Measurements from ENCODE around the gene C3orf22. TPM values are rescaled to one million over a fixed set of nuclear protein-coding genes. Genes with fewer than 3 reads are reported as not detected.

The C3orf22 gene
- total RNA-seq, 1 experiment from 2014 or later: not detected

GRCh38 chr3:126548556-126549466 lies 9.9 kb downstream of the C3orf22 start:
- Histone ChIP-seq H3K4me2 (ENCODE audit: low read depth, low read length, poor library complexity, severe bottlenecking) (no peak overlapping the region), H3K27me3 (ENCODE audit: low read length) (no peaks in the 10 kb centered on the region), H2AFZ (ENCODE audit: low read length) (no peak overlapping the region), H4K20me1 (ENCODE audit: insufficient read depth, low read depth, low read length) (0 out of 2 replicates have a peak, but pooled peaks cover 2% of the 10 kb centered on the region), H3K9me2 (replicated peaks; ENCODE audit: insufficient read depth, low read length) (no peaks in the 10 kb centered on the region), H3K79me2 (ENCODE audit: low read length) (no peaks in the 10 kb centered on the region), H3K4me3 (ENCODE audit: low read length) (no peak overlapping the region), H3K9me3 (ENCODE audit: low read length) (no peaks in the 10 kb centered on the region), H3K9ac (ENCODE audit: low read length) (no peak overlapping the region), H3K27ac (ENCODE audit: low read length) (no peak overlapping the region), H3K4me1 (ENCODE audit: low read length) (no peaks in the 10 kb centered on the region), H3K36me3 (ENCODE audit: insufficient read depth, low read length) (no peaks in the 10 kb centered on the region)
- no peak for DNase-seq

- no peaks in the 10 kb centered on the region for H3K36me3 ChIP-seq (ENCODE audit: insufficient read depth, low read length)
- no peaks in the 10 kb centered on the region for H3K9me2 ChIP-seq (replicated peaks; ENCODE audit: insufficient read depth, low read length)
- no peak overlapping the region for H3K27ac ChIP-seq (ENCODE audit: low read length)
- no peak overlapping the region for H3K4me3 ChIP-seq (ENCODE audit: low read length)
- H3K9me3 ChIP-seq (ENCODE audit: low read length): no peaks in the 10 kb centered on the region
- no peaks in the 10 kb centered on the region for H3K27me3 ChIP-seq (ENCODE audit: low read length)
- no peak overlapping the region for H2AFZ ChIP-seq (ENCODE audit: low read length)
- no peaks in the 10 kb centered on the region for H3K4me1 ChIP-seq (ENCODE audit: low read length)
- DNase-seq: no peak
- no peaks in the 10 kb centered on the region for H3K79me2 ChIP-seq (ENCODE audit: low read length)
- H3K4me2 ChIP-seq (ENCODE audit: low read depth, low read length, poor library complexity, severe bottlenecking): no peak overlapping the region
- no peak overlapping the region for H3K9ac ChIP-seq (ENCODE audit: low read length)
- 0 out of 2 replicates have a peak, but pooled peaks cover 4% of the 10 kb centered on the region for H4K20me1 ChIP-seq (ENCODE audit: insufficient read depth, low read depth, low read length)
Measured at GRCh38 chr3:126547721-126548120, 11.0 kb downstream of the C3orf22 start.

- 0 out of 2 replicates have a peak, but pooled peaks cover 4% of the 10 kb centered on the region for H4K20me1 ChIP-seq (ENCODE audit: insufficient read depth, low read depth, low read length)
- H3K36me3 ChIP-seq (ENCODE audit: insufficient read depth, low read length): no peaks in the 10 kb centered on the region
- H3K4me3 ChIP-seq (ENCODE audit: low read length): no peak overlapping the region
- no peak overlapping the region for H3K9ac ChIP-seq (ENCODE audit: low read length)
- H3K4me2 ChIP-seq (ENCODE audit: low read depth, low read length, poor library complexity, severe bottlenecking): no peak overlapping the region
- H3K27ac ChIP-seq (ENCODE audit: low read length): no peak overlapping the region
- H3K9me2 ChIP-seq (replicated peaks; ENCODE audit: insufficient read depth, low read length): no peaks in the 10 kb centered on the region
- no peaks in the 10 kb centered on the region for H3K4me1 ChIP-seq (ENCODE audit: low read length)
- H3K27me3 ChIP-seq (ENCODE audit: low read length): no peaks in the 10 kb centered on the region
- H3K79me2 ChIP-seq (ENCODE audit: low read length): no peaks in the 10 kb centered on the region
- H2AFZ ChIP-seq (ENCODE audit: low read length): no peak overlapping the region
- H3K9me3 ChIP-seq (ENCODE audit: low read length): no peaks in the 10 kb centered on the region
- no peak for DNase-seq
Measured at GRCh38 chr3:126546549-126547239, 12.0 kb downstream of the C3orf22 start.

- H3K9ac ChIP-seq (ENCODE audit: low read length): no peak overlapping the region
- no peaks in the 10 kb centered on the region for H3K27me3 ChIP-seq (ENCODE audit: low read length)
- H3K4me3 ChIP-seq (ENCODE audit: low read length): no peak overlapping the region
- DNase-seq: no peak
- no peaks in the 10 kb centered on the region for H3K9me3 ChIP-seq (ENCODE audit: low read length)
- no peaks in the 10 kb centered on the region for H3K9me2 ChIP-seq (replicated peaks; ENCODE audit: insufficient read depth, low read length)
- H3K79me2 ChIP-seq (ENCODE audit: low read length): no peaks in the 10 kb centered on the region
- no peak overlapping the region for H2AFZ ChIP-seq (ENCODE audit: low read length)
- H3K36me3 ChIP-seq (ENCODE audit: insufficient read depth, low read length): no peaks in the 10 kb centered on the region
- no peaks in the 10 kb centered on the region for H3K4me1 ChIP-seq (ENCODE audit: low read length)
- H4K20me1 ChIP-seq (ENCODE audit: insufficient read depth, low read depth, low read length): 0 out of 2 replicates have a peak, but pooled peaks cover 4% of the 10 kb centered on the region
- H3K4me2 ChIP-seq (ENCODE audit: low read depth, low read length, poor library complexity, severe bottlenecking): no peak overlapping the region
- no peak overlapping the region for H3K27ac ChIP-seq (ENCODE audit: low read length)
Measured at GRCh38 chr3:126546013-126546412, 12.7 kb downstream of the C3orf22 start.

- H3K4me1 ChIP-seq (ENCODE audit: low read length): no peaks in the 10 kb centered on the region
- H4K20me1 ChIP-seq (ENCODE audit: insufficient read depth, low read depth, low read length): 0 out of 2 replicates have a peak, but pooled peaks cover 4% of the 10 kb centered on the region
- no peak overlapping the region for H3K4me2 ChIP-seq (ENCODE audit: low read depth, low read length, poor library complexity, severe bottlenecking)
- H2AFZ ChIP-seq (ENCODE audit: low read length): no peak overlapping the region
- H3K4me3 ChIP-seq (ENCODE audit: low read length): no peak overlapping the region
- no peak overlapping the region for H3K9ac ChIP-seq (ENCODE audit: low read length)
- H3K27me3 ChIP-seq (ENCODE audit: low read length): no peaks in the 10 kb centered on the region
- H3K36me3 ChIP-seq (ENCODE audit: insufficient read depth, low read length): no peaks in the 10 kb centered on the region
- DNase-seq: no peak
- no peak overlapping the region for H3K27ac ChIP-seq (ENCODE audit: low read length)
- no peaks in the 10 kb centered on the region for H3K79me2 ChIP-seq (ENCODE audit: low read length)
- no peaks in the 10 kb centered on the region for H3K9me3 ChIP-seq (ENCODE audit: low read length)
- no peaks in the 10 kb centered on the region for H3K9me2 ChIP-seq (replicated peaks; ENCODE audit: insufficient read depth, low read length)
Measured at GRCh38 chr3:126545544-126545943, 13.2 kb downstream of the C3orf22 start.

GRCh38 chr3:126544596-126545281 lies 14.0 kb downstream of the C3orf22 start:
- H3K36me3 ChIP-seq (ENCODE audit: insufficient read depth, low read length): no peaks in the 10 kb centered on the region
- DNase-seq: no peak
- no peak overlapping the region for H3K4me3 ChIP-seq (ENCODE audit: low read length)
- H3K9ac ChIP-seq (ENCODE audit: low read length): no peak overlapping the region
- H3K4me2 ChIP-seq (ENCODE audit: low read depth, low read length, poor library complexity, severe bottlenecking): no peak overlapping the region
- H3K4me1 ChIP-seq (ENCODE audit: low read length): no peaks in the 10 kb centered on the region
- no peaks in the 10 kb centered on the region for H3K79me2 ChIP-seq (ENCODE audit: low read length)
- H3K27ac ChIP-seq (ENCODE audit: low read length): no peak overlapping the region
- H3K27me3 ChIP-seq (ENCODE audit: low read length): no peaks in the 10 kb centered on the region
- no peaks in the 10 kb centered on the region for H3K9me3 ChIP-seq (ENCODE audit: low read length)
- H2AFZ ChIP-seq (ENCODE audit: low read length): no peak overlapping the region
- H3K9me2 ChIP-seq (replicated peaks; ENCODE audit: insufficient read depth, low read length): no peaks in the 10 kb centered on the region
- H4K20me1 ChIP-seq (ENCODE audit: insufficient read depth, low read depth, low read length): 0 out of 2 replicates have a peak, but pooled peaks cover 4% of the 10 kb centered on the region

- no peaks in the 10 kb centered on the region for H3K9me3 ChIP-seq (ENCODE audit: low read length)
- no peaks in the 10 kb centered on the region for H3K79me2 ChIP-seq (ENCODE audit: low read length)
- no peak overlapping the region for H3K9ac ChIP-seq (ENCODE audit: low read length)
- H3K27me3 ChIP-seq (ENCODE audit: low read length): no peaks in the 10 kb centered on the region
- H3K4me1 ChIP-seq (ENCODE audit: low read length): no peaks in the 10 kb centered on the region
- H3K9me2 ChIP-seq (replicated peaks; ENCODE audit: insufficient read depth, low read length): no peaks in the 10 kb centered on the region
- DNase-seq: no peak
- 0 out of 2 replicates have a peak, but pooled peaks cover 4% of the 10 kb centered on the region for H4K20me1 ChIP-seq (ENCODE audit: insufficient read depth, low read depth, low read length)
- H2AFZ ChIP-seq (ENCODE audit: low read length): no peak overlapping the region
- no peak overlapping the region for H3K4me3 ChIP-seq (ENCODE audit: low read length)
- no peaks in the 10 kb centered on the region for H3K36me3 ChIP-seq (ENCODE audit: insufficient read depth, low read length)
- H3K4me2 ChIP-seq (ENCODE audit: low read depth, low read length, poor library complexity, severe bottlenecking): no peak overlapping the region
- H3K27ac ChIP-seq (ENCODE audit: low read length): no peak overlapping the region
Measured at GRCh38 chr3:126543457-126544061, 15.2 kb downstream of the C3orf22 start.

All from Karpas-422 (cell line).